Mucosa of descending colon (tissue), 3 donors: ENCODE data around the gene FBXL7. TPM values are rescaled to one million over a fixed set of nuclear protein-coding genes. Genes with fewer than 3 reads are reported as not detected.

Experiments used
- ATAC-seq: fragments of 200-7000 bp; cut with Tn5 transposase; one replicate; pipeline ENCODE4 v1.9.1; 2020; ENCODE audit warnings: mild to moderate bottlenecking, moderate library complexity
- DNase-seq, 3 donors: peaks; one replicate each; pipeline ENCODE4 v3.0.0-alpha.2; 2020
- H3K36me3 ChIP-seq: fragments of 200-600 bp; one replicate; pipeline ENCODE4 v1.8.0; 2021; ENCODE audit warnings: low read depth, mild to moderate bottlenecking
- H3K4me1 ChIP-seq: fragments of 200-600 bp; one replicate; pipeline ENCODE4 v1.8.0; 2021; ENCODE audit warnings: low read depth, mild to moderate bottlenecking
- H3K4me3 ChIP-seq: fragments of 200-600 bp; one replicate; pipeline ENCODE4 v1.8.0; 2021; ENCODE audit warnings: mild to moderate bottlenecking
- H3K9me3 ChIP-seq: fragments of 200-600 bp; one replicate; pipeline ENCODE4 v1.8.0; 2021; ENCODE audit warnings: mild to moderate bottlenecking
- intact Hi-C, 2 donors: fragments of 100-400 bp; cut with DNase I in 1 of 2; cut with micrococcal nuclease in 1 of 2; formaldehyde crosslinking; loops; one replicate each; pipeline versions ENCODE4 v1.11.0 to v1.11.1; 2022; cut with DNase I, micrococcal nuclease
- total RNA-seq, 3 donors: library from RNA; stranded (reverse); fragmentation: NEBNext Ultra II Directional in 2 of 3; extraction: Animal tissue kit (Norgen Biotek cat#: 25700) in 2 of 3; gene quantifications; one replicate each; pipeline versions ENCODE4 v1.2.1 to v1.2.4, GENCODE V29; 2021 to 2023
- TF ChIP-seq, protein P1 (sequence below): fragments of 200-600 bp; IDR thresholded peaks from one replicate; pipeline ENCODE4 v1.8.0; 2022; ENCODE audit warnings: antibody characterized with exemption, mild to moderate bottlenecking
- donor health status: DM: no; HTN: no; CAD: no; lungs with moderate emphysema.
- donor health status: DM: no; HTN: no; CAD: no.
- donor health status: DM: no; HTN: yes; CAD: no.

The FBXL7 gene
- total RNA-seq, 3 donors from 2014 or later: 1.6 to 21.4 (median 3.4) TPM

DNA sequence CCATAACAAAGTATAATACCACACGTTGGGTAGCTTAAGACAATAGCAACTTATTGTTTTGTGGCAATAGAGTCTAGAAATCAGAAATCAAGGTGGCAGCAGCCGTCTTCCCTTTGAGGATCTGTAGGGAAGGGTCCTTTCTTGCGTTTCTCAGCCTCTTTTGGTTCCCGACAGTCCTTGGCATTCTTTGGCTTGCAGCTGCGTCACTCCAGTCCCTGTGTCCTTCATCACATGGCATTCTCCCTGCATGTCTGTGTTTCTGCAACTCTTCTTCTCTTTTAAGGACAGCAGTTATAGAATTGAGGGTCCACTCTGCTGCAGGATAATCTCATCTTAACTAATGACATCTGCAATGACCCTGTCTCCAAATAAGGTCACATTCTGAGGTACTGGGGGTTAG lies 140.1 kb downstream of the FBXL7 start:
- no peak overlapping the region for H3K4me3 ChIP-seq
- no peaks in the 10 kb centered on the region for H3K9me3 ChIP-seq
- TF ChIP-seq, protein P1, sequence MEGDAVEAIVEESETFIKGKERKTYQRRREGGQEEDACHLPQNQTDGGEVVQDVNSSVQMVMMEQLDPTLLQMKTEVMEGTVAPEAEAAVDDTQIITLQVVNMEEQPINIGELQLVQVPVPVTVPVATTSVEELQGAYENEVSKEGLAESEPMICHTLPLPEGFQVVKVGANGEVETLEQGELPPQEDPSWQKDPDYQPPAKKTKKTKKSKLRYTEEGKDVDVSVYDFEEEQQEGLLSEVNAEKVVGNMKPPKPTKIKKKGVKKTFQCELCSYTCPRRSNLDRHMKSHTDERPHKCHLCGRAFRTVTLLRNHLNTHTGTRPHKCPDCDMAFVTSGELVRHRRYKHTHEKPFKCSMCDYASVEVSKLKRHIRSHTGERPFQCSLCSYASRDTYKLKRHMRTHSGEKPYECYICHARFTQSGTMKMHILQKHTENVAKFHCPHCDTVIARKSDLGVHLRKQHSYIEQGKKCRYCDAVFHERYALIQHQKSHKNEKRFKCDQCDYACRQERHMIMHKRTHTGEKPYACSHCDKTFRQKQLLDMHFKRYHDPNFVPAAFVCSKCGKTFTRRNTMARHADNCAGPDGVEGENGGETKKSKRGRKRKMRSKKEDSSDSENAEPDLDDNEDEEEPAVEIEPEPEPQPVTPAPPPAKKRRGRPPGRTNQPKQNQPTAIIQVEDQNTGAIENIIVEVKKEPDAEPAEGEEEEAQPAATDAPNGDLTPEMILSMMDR: no peak
- H3K36me3 ChIP-seq: no peaks in the 10 kb centered on the region
- no peaks in the 10 kb centered on the region for H3K4me1 ChIP-seq
- ATAC-seq (no peak), DNase-seq (no peak)
- intact Hi-C loops: no loop called here

DNA sequence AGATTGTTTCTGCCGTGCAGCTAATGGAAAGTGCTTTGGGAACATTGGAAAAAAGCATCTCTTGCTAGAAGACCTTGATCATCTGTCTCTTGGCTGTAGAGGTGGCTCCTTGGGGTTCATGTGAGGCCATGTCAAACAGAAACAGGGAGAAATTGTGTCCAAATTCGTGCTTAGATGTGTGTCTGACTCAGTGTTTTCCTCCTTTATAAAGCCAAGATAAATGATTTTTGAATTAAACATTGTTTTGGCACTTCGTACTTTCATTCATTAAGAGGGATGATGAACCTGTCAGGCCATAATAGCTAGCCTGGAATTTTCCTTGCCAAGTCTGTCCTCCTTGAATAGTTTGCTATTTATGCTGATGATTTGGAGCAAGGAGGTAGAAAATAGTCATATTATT lies 143.8 kb downstream of the FBXL7 start:
- TF ChIP-seq, protein P1: no peak
- DNase-seq: no peak
- H3K4me3 ChIP-seq: no peak overlapping the region
- H3K4me1 ChIP-seq: no peaks in the 10 kb centered on the region
- intact Hi-C loops: no loop called here
- H3K36me3 ChIP-seq: no peaks in the 10 kb centered on the region
- no peak for ATAC-seq
- no peaks in the 10 kb centered on the region for H3K9me3 ChIP-seq

DNA sequence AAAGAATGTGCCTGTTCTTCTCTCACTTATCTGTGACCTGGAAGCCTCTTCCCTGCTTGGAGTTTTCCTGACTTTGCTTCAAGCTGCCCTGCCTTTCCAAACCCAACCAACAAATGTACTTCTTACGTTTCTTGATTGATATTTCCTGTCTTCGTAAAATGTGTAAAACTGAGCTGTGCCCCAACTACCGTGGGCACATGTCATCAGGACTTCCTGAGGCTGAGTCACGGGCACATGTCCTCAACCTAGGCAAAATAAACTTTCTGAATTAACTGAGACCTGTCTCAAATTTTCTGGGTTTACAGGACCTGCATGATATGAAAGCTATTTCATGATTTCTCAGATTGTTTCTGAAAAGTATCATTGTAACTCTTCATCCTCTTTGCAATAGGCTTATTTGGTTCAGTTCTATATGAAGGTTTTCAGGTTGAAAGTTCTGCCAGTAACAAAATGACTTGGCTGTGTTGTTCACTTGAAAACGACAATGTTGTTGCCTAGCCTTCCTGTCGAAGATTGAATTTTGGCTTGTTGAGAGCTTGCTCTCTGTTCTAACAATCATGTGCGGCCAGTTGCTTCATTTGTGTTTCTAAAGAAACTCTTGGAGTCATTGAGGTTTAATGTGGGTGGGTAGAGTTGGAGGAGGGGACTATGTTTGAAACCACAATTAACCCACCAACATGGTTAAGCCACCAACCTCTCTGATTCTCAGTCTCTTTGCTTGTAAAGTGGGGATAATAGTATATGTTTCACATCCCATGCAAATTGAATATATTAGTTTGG lies 145.6 kb downstream of the FBXL7 start:
- H3K4me3 ChIP-seq: no peak overlapping the region
- TF ChIP-seq, protein P1: no peak
- intact Hi-C loops: no loop called here
- ATAC-seq (no peak), DNase-seq (no peak)
- no peaks in the 10 kb centered on the region for H3K36me3 ChIP-seq
- H3K4me1 ChIP-seq: no peaks in the 10 kb centered on the region
- H3K9me3 ChIP-seq: no peaks in the 10 kb centered on the region

DNA sequence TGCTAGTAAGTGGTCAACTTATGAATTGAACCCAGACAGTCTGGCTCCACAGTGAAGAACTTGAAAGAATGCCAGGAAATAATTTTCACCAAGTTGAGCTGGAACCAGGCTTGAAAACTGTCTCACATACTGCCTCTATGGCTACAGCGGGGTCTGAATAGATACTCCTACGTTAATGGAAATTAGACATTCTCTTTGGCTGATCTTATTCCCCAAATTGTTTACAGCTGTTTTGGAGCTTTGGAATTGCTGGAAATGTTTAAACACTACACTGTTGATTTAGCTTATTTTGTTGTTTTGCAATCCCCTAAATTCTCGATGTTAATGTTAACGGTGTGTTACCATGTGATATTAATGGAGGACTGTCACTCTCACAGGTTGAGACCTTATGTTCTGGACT lies 146.4 kb downstream of the FBXL7 start:
- intact Hi-C loops: no loop called here
- TF ChIP-seq, protein P1: no peak

DNA sequence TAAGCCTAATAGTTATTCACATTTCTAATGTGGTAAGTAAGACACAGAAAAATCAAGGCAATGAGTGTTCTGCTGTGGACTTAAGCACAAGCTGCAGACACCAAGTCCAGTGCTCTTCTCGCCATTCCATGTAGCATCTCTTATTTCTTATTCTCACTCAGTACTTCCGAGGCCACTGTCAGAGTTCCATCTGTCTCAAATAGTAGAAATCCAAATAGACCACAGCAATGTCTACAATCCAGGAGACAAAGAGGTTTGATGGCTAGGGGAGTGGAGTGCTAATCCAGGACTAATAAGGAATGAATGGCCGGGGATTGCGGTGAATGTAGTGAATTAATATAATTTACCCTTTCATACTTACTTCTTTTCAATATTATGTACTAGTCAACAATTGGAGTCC lies 147.3 kb downstream of the FBXL7 start:
- ATAC-seq: no peak
- no peak overlapping the region for H3K4me3 ChIP-seq
- no peaks in the 10 kb centered on the region for H3K9me3 ChIP-seq
- TF ChIP-seq, protein P1: no peak
- H3K36me3 ChIP-seq: no peaks in the 10 kb centered on the region
- intact Hi-C loops: no loop called here
- H3K4me1 ChIP-seq: no peaks in the 10 kb centered on the region
- no peak for DNase-seq

More for the DNA sequence above, 146.4 kb downstream of the FBXL7 start:
- Histone ChIP-seq H3K36me3 (no peaks in the 10 kb centered on the region), H3K4me1 (no peaks in the 10 kb centered on the region), H3K9me3 (no peaks in the 10 kb centered on the region), H3K4me3 (no peak overlapping the region)
- ATAC-seq: no peak
- DNase-seq: no peak
